SK-N-SH (cell line): ENCODE measurements around the gene CUX1. TPM values are rescaled to one million over a fixed set of nuclear protein-coding genes. Genes with fewer than 3 reads are reported as not detected.

ENCODE experiments used
- CTCF ChIA-PET: fragments of 300-600, 350-600 bp; formaldehyde crosslinking; extraction: SDS; loops from one replicate; lab custom pipeline; 2021; lab: Yijun Ruan, JAX
- POLR2A ChIA-PET: fragments of 350-600 bp; sonication (Branson Sonifier 250); formaldehyde crosslinking; extraction: SDS; loops from one replicate; lab custom pipeline; 2020; ENCODE audit warnings: antibody characterized with exemption, inconsistent platforms; lab: Yijun Ruan, JAX
- DNase-seq: peaks from one replicate; pipeline ENCODE4 v3.0.0; 2012
- H2AFZ ChIP-seq: fragments of 200-600 bp; sonication (generic); 2 replicates; pipeline ENCODE4 v1.8.1; 2016; ENCODE audit warnings: antibody characterized with exemption, mild to moderate bottlenecking, low read depth
- H3F3A ChIP-seq: fragments of 200-600 bp; sonication (generic); replicated peaks from 2 replicates; pipeline ENCODE3; 2016; ENCODE audit warnings: antibody characterized with exemption, mild to moderate bottlenecking; ENCODE audit not compliant: insufficient read depth
- H3K27ac ChIP-seq, 2 experiments: fragments of 200-500 bp in 1 of 2; fragments of 200-600 bp in 1 of 2; sonication (Bioruptor generic) in 1 of 2; sonication (generic), shearing (Covaris generic) in 1 of 2; 2 replicates each; pipeline versions ENCODE4 v1.5.1 to v1.6.1; 2014 to 2016; ENCODE audit warnings: low read depth in 2 of 2, inconsistent platforms in 1 of 2, low read length in 1 of 2, mild to moderate bottlenecking in 1 of 2, mixed read lengths in 1 of 2
- H3K27me3 ChIP-seq: fragments of 200-600 bp; sonication (generic), shearing (Covaris generic); 2 replicates; pipeline ENCODE4 v1.6.1; 2016; ENCODE audit warnings: mixed run types; ENCODE audit not compliant: insufficient read depth
- H3K36me3 ChIP-seq, 2 experiments: fragments of 200-500 bp in 1 of 2; fragments of 200-600 bp in 1 of 2; sonication (Bioruptor generic) in 1 of 2; sonication (generic) in 1 of 2; replicated peaks in 1 of 2; 2 replicates each; pipeline versions ENCODE3 to v1.5.1; 2014 to 2016; ENCODE audit warnings: low read length in 1 of 2, mild to moderate bottlenecking in 1 of 2; ENCODE audit not compliant: insufficient read depth in 2 of 2, control insufficient read depth in 1 of 2
- H3K4me1 ChIP-seq, 2 experiments: fragments of 200-500 bp in 1 of 2; fragments of 200-600 bp in 1 of 2; sonication (Bioruptor generic) in 1 of 2; sonication (generic), shearing (Covaris generic) in 1 of 2; 2 replicates each; pipeline versions ENCODE4 v1.5.1 to v1.6.1; 2014 to 2016; ENCODE audit warnings: low read depth in 1 of 2, low read length in 1 of 2, mixed run types in 1 of 2; ENCODE audit not compliant: insufficient read depth in 2 of 2, control insufficient read depth in 1 of 2
- H3K4me2 ChIP-seq: fragments of 200-600 bp; sonication (generic), shearing (Covaris generic); 2 replicates; pipeline ENCODE4 v1.6.1; 2017; ENCODE audit warnings: mixed run types
- H3K4me3 ChIP-seq, 2 experiments: fragments of 200-500 bp in 1 of 2; fragments of 200-600 bp in 1 of 2; sonication (Bioruptor generic) in 1 of 2; sonication (generic), shearing (Covaris generic) in 1 of 2; 2 replicates each; pipeline versions ENCODE4 v1.5.1 to v1.8.1; 2014 to 2016; ENCODE audit warnings: low read depth in 2 of 2, inconsistent platforms in 1 of 2, low read length in 1 of 2, mild to moderate bottlenecking in 1 of 2, mixed read lengths in 1 of 2, moderate library complexity in 1 of 2
- H3K79me2 ChIP-seq: fragments of 200-600 bp; sonication (generic); 2 replicates; pipeline ENCODE4 v1.8.1; 2017; ENCODE audit warnings: mild to moderate bottlenecking; ENCODE audit not compliant: insufficient read depth
- H3K9ac ChIP-seq: fragments of 200-600 bp; sonication (generic); 2 replicates; pipeline ENCODE4 v1.6.1; 2017; ENCODE audit warnings: mixed run types
- H3K9me2 ChIP-seq: fragments of 200-600 bp; sonication (generic); 2 replicates; pipeline ENCODE4 v1.6.1; 2017; ENCODE audit warnings: mixed run types
- H3K9me3 ChIP-seq: fragments of 200-600 bp; sonication (generic); 2 replicates; pipeline ENCODE4 v1.6.1; 2017; ENCODE audit warnings: mixed run types, mild to moderate bottlenecking, moderate library complexity
- H4K20me1 ChIP-seq: fragments of 200-600 bp; sonication (generic); 2 replicates; pipeline ENCODE4 v1.6.1; 2017; ENCODE audit warnings: mild to moderate bottlenecking, mixed run types; ENCODE audit not compliant: insufficient read depth
- ELF1 ChIP-seq: IDR thresholded peaks from 2 replicates; pipeline ENCODE4 v1.4.0; 2012
- EP300 ChIP-seq, 2 experiments: IDR thresholded peaks; 2 replicates each; pipeline versions ENCODE4 v1.4.0 to v1.6.1; 2012; ENCODE audit warnings: borderline replicate concordance in 1 of 2, low read depth in 1 of 2, low read length in 1 of 2
- EZH2phosphoT487 ChIP-seq: fragments of 200-600 bp; sonication (generic); IDR thresholded peaks from 2 replicates; pipeline ENCODE4 v1.6.1; 2017; ENCODE audit warnings: low read depth, mixed run types, mild to moderate bottlenecking, antibody characterized with exemption, moderate library complexity, borderline replicate concordance
- FOXJ3 ChIP-seq: sonication (generic); formaldehyde crosslinking; IDR thresholded peaks from 2 replicates; pipeline ENCODE4 v1.5.1; 2020; ENCODE audit warnings: mild to moderate bottlenecking, missing genetic modification reagents
- MAX ChIP-seq: IDR thresholded peaks from 2 replicates; pipeline ENCODE4 v1.4.0; 2012; ENCODE audit warnings: low read depth
- MXI1 ChIP-seq: IDR thresholded peaks from 2 replicates; pipeline ENCODE4 v1.6.1; 2012; ENCODE audit warnings: mild to moderate bottlenecking, low read depth, low read length, improper control_type of control experiment
- PBX3 ChIP-seq: IDR thresholded peaks from 2 replicates; pipeline ENCODE4; 2012
- SMC3 ChIP-seq: IDR thresholded peaks from 2 replicates; pipeline ENCODE4 v1.6.1; 2012; ENCODE audit warnings: low read depth, low read length, improper control_type of control experiment
- TCF12 ChIP-seq: IDR thresholded peaks from 2 replicates; pipeline ENCODE4 v1.4.0; 2012
- USF1 ChIP-seq: IDR thresholded peaks from 2 replicates; pipeline ENCODE4 v1.4.0; 2012; ENCODE audit warnings: low read depth, borderline replicate concordance
- YY1 ChIP-seq: IDR thresholded peaks from 2 replicates; pipeline ENCODE4 v1.4.0; 2012; ENCODE audit warnings: low read depth, mild to moderate bottlenecking
- ZBTB33 ChIP-seq: IDR thresholded peaks from 2 replicates; pipeline ENCODE4 v1.4.0; 2012; ENCODE audit warnings: low read depth, borderline replicate concordance
- WGBS: methylation state at CpG from one replicate; pipeline ENCODE4 v1.1.6; 2017; ENCODE audit warnings: low lambda C conversion rate; 5-methylcytosine and 5-hydroxymethylcytosine counted together
- polyA plus RNA-seq, 3 experiments: library from polyadenylated mRNA; depleted of rRNA; stranded (reverse); fragments of >200 nt; gene quantifications; 2 replicates each; pipeline ENCODE4 v1.2.3, GENCODE V29; 2012

Gene CUX1
- polyA plus RNA-seq, 1 of the 3 experiments (the other 2 are of a cell fraction): 68.6 TPM

- peaks cover 7% of the 10 kb centered on the region for H3F3A ChIP-seq
- no peak for TF ChIP-seq SMC3
- TF ChIP-seq TCF12: no peak
- TF ChIP-seq PBX3: no peak
- no peak for TF ChIP-seq YY1
- no peak for TF ChIP-seq ZBTB33
- TF ChIP-seq EZH2phosphoT487: no peak
- H3K27me3 ChIP-seq: no peaks in the 10 kb centered on the region
- no peaks in the 10 kb centered on the region for H3K9me2 ChIP-seq
- ChIA-PET CTCF (interaction anchor here (1.1 to 2.1 kb wide), 4 partner anchors 11 to 248 kb away, joined by 3 to 6 read pairs (median 5); no protein-coding TSS in a partner anchor), POLR2A (no interaction called here)
- H2AFZ ChIP-seq: no peak overlapping the region
- no peak overlapping the region for H3K4me3 ChIP-seq
- peaks cover 63% of the 10 kb centered on the region for H3K79me2 ChIP-seq
- H3K9me3 ChIP-seq: no peaks in the 10 kb centered on the region
- peaks cover 6 to 16% of the 10 kb centered on the region in 2 experiments for H3K4me1 ChIP-seq
- no peak overlapping the region for H3K27ac ChIP-seq
- no peak overlapping the region for H3K9ac ChIP-seq
- DNase-seq: no peak
- WGBS: 93% methylated on average over 13 of the region's 13 CpGs
- no peaks in the 10 kb centered on the region for H3K36me3 ChIP-seq
- H3K4me2 ChIP-seq: no peak overlapping the region
- no peaks in the 10 kb centered on the region for H4K20me1 ChIP-seq
These were observed 118.8 kb downstream of the CUX1 start for GRCh38 chr7:101936223-101936610.

GRCh38 chr7:101936611-101937231, 119.3 kb downstream of the CUX1 start:
- Histone ChIP-seq H2AFZ (no peak overlapping the region), H3K9ac (no peak overlapping the region)

More at GRCh38 chr7:101936611-101937231, 119.3 kb downstream of the CUX1 start:
- Histone ChIP-seq H3K4me3 (no peak overlapping the region), H3K36me3 (no peaks in the 10 kb centered on the region), H3K4me2 (no peak overlapping the region), H4K20me1 (no peaks in the 10 kb centered on the region), H3K27me3 (no peaks in the 10 kb centered on the region), H3K9me2 (no peaks in the 10 kb centered on the region), H3K27ac (no peak overlapping the region; a peak in 1 of 4 replicates), H3K4me1 (peaks cover 11 to 21% of the 10 kb centered on the region in 2 experiments), H3K79me2 (peaks cover 58% of the 10 kb centered on the region), H3K9me3 (no peaks in the 10 kb centered on the region), H3F3A (peaks cover 11% of the 10 kb centered on the region)
- CTCF ChIA-PET: interaction anchor here (2.1 kb wide), 1 partner anchor 11 kb away, joined by 6 read pairs; no protein-coding TSS in a partner anchor
- POLR2A ChIA-PET: no interaction called here
- TF ChIP-seq MXI1 (no peak), EP300 (IDR thresholded peaks at IDR 0.05; ENCODE audit: borderline replicate concordance in 1 of 2, low read depth in 1 of 2, low read length in 1 of 2) (no peak), PBX3 (no peak), ELF1 (no peak), SMC3 (no peak), ZBTB33 (no peak), USF1 (no peak), FOXJ3 (CRISPR knock-in tag) (no peak), MAX (no peak)
- 92% methylated on average over 15 of the region's 19 CpGs for WGBS
- DNase-seq: no peak
